ENCODE results near the gene FHAD1.

- TF ChIP-seq CTCF (IDR thresholded peaks at IDR 0.05) (no peak), POLR2A (IDR thresholded peaks at IDR 0.05) (no peak)
These were observed 13.6 kb downstream of the FHAD1 start for GRCh38 chr1:15260418-15261154.

Data from Peyer's patch (tissue), 4 donors.